Breast epithelium (tissue), 4 donors: ENCODE results near the gene C2orf49. TPM values are rescaled to one million over a fixed set of nuclear protein-coding genes. Genes with fewer than 3 reads are reported as not detected.
"Not testable (repeated sequence)": the region's sequence is repeated elsewhere in the genome, so short reads cannot be mapped to it uniquely, and the experiment has no call there.

Experiments
- DNase-seq, 2 donors: peaks; one replicate each; pipeline ENCODE4 v3.0.0-alpha.2; 2019; ENCODE audit warnings: low spot score in 2 of 2
- H3K27ac ChIP-seq, 2 donors: fragments of 200-600 bp; sonication (generic) in 1 of 2; one replicate each; pipeline ENCODE4 v1.5.1; 2016 to 2019; ENCODE audit warnings: mild to moderate bottlenecking in 1 of 2
- H3K27me3 ChIP-seq, 2 donors: fragments of 200-600 bp; sonication (generic) in 1 of 2; one replicate each; pipeline versions ENCODE4 v1.5.1 to v1.6.0; 2017 to 2019; ENCODE audit warnings: control low read depth in 1 of 2, mild to moderate bottlenecking in 1 of 2
- H3K36me3 ChIP-seq: fragments of 200-600 bp; one replicate; pipeline ENCODE4 v1.5.1; 2019
- H3K4me1 ChIP-seq, 2 donors: fragments of 200-600 bp; sonication (generic); one replicate each; pipeline ENCODE4 v1.5.1; 2016 to 2019; ENCODE audit warnings: control low read depth in 1 of 2
- H3K4me3 ChIP-seq, 3 donors: fragments of 200-600 bp; sonication (generic); 1 replicate in 2 of 3; 2 replicates in 1 of 3; pipeline ENCODE4 v1.5.1; 2016 to 2019; ENCODE audit warnings: mild to moderate bottlenecking in 3 of 3, moderate library complexity in 2 of 3
- H3K9me3 ChIP-seq, 2 donors: fragments of 200-600 bp; sonication (generic) in 1 of 2; one replicate each; pipeline ENCODE4 v1.5.1; 2016 to 2019; ENCODE audit warnings: control low read depth in 1 of 2
- CTCF ChIP-seq, 3 donors: fragments of 450-650 bp; IDR thresholded peaks; one replicate each; pipeline ENCODE4 v1.5.1; 2016 to 2017; ENCODE audit warnings: antibody characterized with exemption in 3 of 3, mild to moderate bottlenecking in 3 of 3, moderate library complexity in 3 of 3
- POLR2A ChIP-seq: fragments of 450-650 bp; IDR thresholded peaks from one replicate; pipeline ENCODE4 v1.6.1; 2016; ENCODE audit warnings: antibody characterized with exemption, mild to moderate bottlenecking, moderate library complexity
- POLR2AphosphoS5 ChIP-seq, 3 donors: sonication (generic); formaldehyde crosslinking; IDR thresholded peaks; one replicate each; pipeline ENCODE4 v1.6.1; 2017; ENCODE audit warnings: antibody characterized with exemption in 3 of 3
- intact Hi-C: fragments of 100-400 bp; cut with DNase I; formaldehyde crosslinking; loops from one replicate; pipeline ENCODE4 v1.15.1; 2023; ENCODE audit warnings: low total_unique reads
- total RNA-seq, 3 donors: library from RNA; depleted of rRNA; stranded (reverse); fragments of >200 nt; gene quantifications; one replicate each; pipeline ENCODE4 v1.1.0, GENCODE V29; 2016

Gene C2orf49
- total RNA-seq, 3 donors from 2014 or later, result 20.0 to 31.6 (median 23.0) TPM

GRCh38 chr2:105324732-105325131 is 12.6 kb upstream of the C2orf49 start:
- no peak for TF ChIP-seq POLR2AphosphoS5 (IDR thresholded peaks at IDR 0.05)
- TF ChIP-seq POLR2A, result no peak
- no peak for TF ChIP-seq CTCF (IDR thresholded peaks at IDR 0.05)
- Histone ChIP-seq H3K27me3 (no peaks in the 10 kb centered on the region), H3K27ac (peak overlapping the region; percentile 85 to 91), H3K4me1 (peaks cover 0 to 6% of the 10 kb centered on the region in 2 donors), H3K36me3 (no peaks in the 10 kb centered on the region), H3K9me3 (no peaks in the 10 kb centered on the region), H3K4me3 (peak overlapping the region in 1 of 3 donors; percentile 26)
- intact Hi-C loops, result no loop called here
- DNase-seq, result peak in 1 of 2 donors; percentile 53

- no peaks in the 10 kb centered on the region for H3K9me3 ChIP-seq
- TF ChIP-seq POLR2AphosphoS5 (IDR thresholded peaks at IDR 0.05), result no peak
- no peak for TF ChIP-seq CTCF (IDR thresholded peaks at IDR 0.05)
- TF ChIP-seq POLR2A, result no peak
- H3K4me3 ChIP-seq, result peak overlapping the region in 1 of 3 donors; percentile 26
- H3K4me1 ChIP-seq, result peaks cover 0 to 6% of the 10 kb centered on the region in 2 donors
- H3K27me3 ChIP-seq, result no peaks in the 10 kb centered on the region
- no peak for DNase-seq
- intact Hi-C loops, result no loop called here
- no peaks in the 10 kb centered on the region for H3K36me3 ChIP-seq
- peak overlapping the region; percentile 85 to 91 for H3K27ac ChIP-seq
Observed at GRCh38 chr2:105325389-105325963, 11.9 kb upstream of the C2orf49 start.

GRCh38 chr2:105327271-105327670 is 10.1 kb upstream of the C2orf49 start:
- H3K27ac ChIP-seq, intact Hi-C loops, H3K9me3 ChIP-seq, H3K4me1 ChIP-seq, DNase-seq, H3K4me3 ChIP-seq, H3K27me3 ChIP-seq, H3K36me3 ChIP-seq: not testable (repeated sequence)

GRCh38 chr2:105327690-105328089 is 9.7 kb upstream of the C2orf49 start:
- Histone ChIP-seq H3K27me3 (no peaks in the 10 kb centered on the region), H3K4me3 (no peak overlapping the region), H3K9me3 (no peaks in the 10 kb centered on the region), H3K36me3 (no peaks in the 10 kb centered on the region), H3K4me1 (peaks cover 0 to 6% of the 10 kb centered on the region in 2 donors), H3K27ac (peak overlapping the region in 1 of 2 donors; percentile 95)
- no peak for DNase-seq
- TF ChIP-seq CTCF (IDR thresholded peaks at IDR 0.05) (no peak), POLR2AphosphoS5 (IDR thresholded peaks at IDR 0.05) (no peak), POLR2A (no peak)
- intact Hi-C loops, result no loop called here

GRCh38 chr2:105328281-105329196 is 8.8 kb upstream of the C2orf49 start:
- intact Hi-C loops, result no loop called here
- Histone ChIP-seq H3K4me1 (peaks cover 0 to 6% of the 10 kb centered on the region in 2 donors), H3K9me3 (no peaks in the 10 kb centered on the region), H3K4me3 (peak overlapping the region; percentile 71 to 95 (median 81)), H3K27ac (peak overlapping the region; percentile 78 to 95), H3K27me3 (no peaks in the 10 kb centered on the region), H3K36me3 (no peaks in the 10 kb centered on the region)
- no peak for DNase-seq
- TF ChIP-seq POLR2AphosphoS5 (IDR thresholded peaks at IDR 0.05) (no peak), POLR2A (no peak), CTCF (IDR thresholded peaks at IDR 0.05) (no peak)
